DOHH2 (cell line): ENCODE data around the gene PHF21A.

Source experiments
- EZH2phosphoT487 ChIP-seq: fragments of 200-600 bp; sonication (generic); IDR thresholded peaks from 2 replicates; pipeline ENCODE4 v1.6.1; 2017; ENCODE audit warnings: borderline replicate concordance, mild to moderate bottlenecking, antibody characterized with exemption, low read length, moderate library complexity, mixed read lengths
- TF ChIP-seq, protein P1 (sequence below): fragments of 200-600 bp; sonication (generic); IDR thresholded peaks from one replicate; pipeline ENCODE4 v1.5.1; 2014; ENCODE audit warnings: antibody characterized with exemption, mild to moderate bottlenecking, low read depth, low read length; ENCODE audit not compliant: poor library complexity, severe bottlenecking

DNA sequence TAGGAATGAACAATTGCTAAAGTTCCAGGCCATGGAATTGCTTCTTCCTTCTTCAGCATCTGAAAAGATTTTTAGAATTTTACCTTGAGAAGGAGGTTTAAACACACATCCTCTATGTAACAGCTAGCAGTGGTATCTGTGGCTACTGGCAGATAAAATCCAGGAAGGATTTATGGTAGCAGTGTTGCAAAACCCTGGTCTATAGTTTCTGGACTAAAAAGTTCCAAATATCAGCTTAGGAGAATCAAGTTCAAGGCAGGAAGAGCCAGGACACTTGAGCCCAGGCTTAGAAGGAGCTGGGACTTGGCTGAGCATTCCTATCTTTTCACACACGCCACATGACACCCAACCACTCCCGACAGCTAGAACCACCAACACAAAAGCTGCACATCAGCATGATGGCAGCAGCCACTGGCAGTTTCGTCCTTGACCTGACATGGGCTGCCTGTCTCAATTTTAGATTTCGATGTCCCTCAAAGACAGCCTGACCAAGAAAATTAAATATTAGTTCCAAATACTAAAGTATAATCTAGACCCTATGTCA is 184.7 kb downstream of the PHF21A start:
- TF ChIP-seq, protein P1, sequence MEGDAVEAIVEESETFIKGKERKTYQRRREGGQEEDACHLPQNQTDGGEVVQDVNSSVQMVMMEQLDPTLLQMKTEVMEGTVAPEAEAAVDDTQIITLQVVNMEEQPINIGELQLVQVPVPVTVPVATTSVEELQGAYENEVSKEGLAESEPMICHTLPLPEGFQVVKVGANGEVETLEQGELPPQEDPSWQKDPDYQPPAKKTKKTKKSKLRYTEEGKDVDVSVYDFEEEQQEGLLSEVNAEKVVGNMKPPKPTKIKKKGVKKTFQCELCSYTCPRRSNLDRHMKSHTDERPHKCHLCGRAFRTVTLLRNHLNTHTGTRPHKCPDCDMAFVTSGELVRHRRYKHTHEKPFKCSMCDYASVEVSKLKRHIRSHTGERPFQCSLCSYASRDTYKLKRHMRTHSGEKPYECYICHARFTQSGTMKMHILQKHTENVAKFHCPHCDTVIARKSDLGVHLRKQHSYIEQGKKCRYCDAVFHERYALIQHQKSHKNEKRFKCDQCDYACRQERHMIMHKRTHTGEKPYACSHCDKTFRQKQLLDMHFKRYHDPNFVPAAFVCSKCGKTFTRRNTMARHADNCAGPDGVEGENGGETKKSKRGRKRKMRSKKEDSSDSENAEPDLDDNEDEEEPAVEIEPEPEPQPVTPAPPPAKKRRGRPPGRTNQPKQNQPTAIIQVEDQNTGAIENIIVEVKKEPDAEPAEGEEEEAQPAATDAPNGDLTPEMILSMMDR = no peak
- TF ChIP-seq EZH2phosphoT487 = no peak
